Astrocyte of the cerebellum (primary cell): ENCODE results near the gene AATK.

Source experiments
- DNase-seq: peaks from one replicate; pipeline ENCODE4 v3.0.0-alpha.2; 2011; ENCODE audit warnings: low read depth
- H3K4me3 ChIP-seq: 2 replicates; pipeline ENCODE4 v1.5.1; 2011; ENCODE audit warnings: mild to moderate bottlenecking, low read depth, low read length, moderate library complexity
- CTCF ChIP-seq: IDR thresholded peaks from 2 replicates; pipeline ENCODE4 v1.5.1; 2012; ENCODE audit warnings: low read length, low read depth, moderate library complexity, mild to moderate bottlenecking; ENCODE audit errors: missing control alignments
- in situ Hi-C: cut with HindIII; loops from 2 replicates; pipeline ENCODE4 v1.10.0; 2017; ENCODE audit warnings: low sequenced_read_pairs

The AATK gene

GRCh38 chr17:81208651-81209050 is 42.6 kb upstream of the AATK start:
- in situ Hi-C loops: no loop called here
- TF ChIP-seq CTCF: no peak
- no peak for DNase-seq
- H3K4me3 ChIP-seq: no peak overlapping the region

DNA sequence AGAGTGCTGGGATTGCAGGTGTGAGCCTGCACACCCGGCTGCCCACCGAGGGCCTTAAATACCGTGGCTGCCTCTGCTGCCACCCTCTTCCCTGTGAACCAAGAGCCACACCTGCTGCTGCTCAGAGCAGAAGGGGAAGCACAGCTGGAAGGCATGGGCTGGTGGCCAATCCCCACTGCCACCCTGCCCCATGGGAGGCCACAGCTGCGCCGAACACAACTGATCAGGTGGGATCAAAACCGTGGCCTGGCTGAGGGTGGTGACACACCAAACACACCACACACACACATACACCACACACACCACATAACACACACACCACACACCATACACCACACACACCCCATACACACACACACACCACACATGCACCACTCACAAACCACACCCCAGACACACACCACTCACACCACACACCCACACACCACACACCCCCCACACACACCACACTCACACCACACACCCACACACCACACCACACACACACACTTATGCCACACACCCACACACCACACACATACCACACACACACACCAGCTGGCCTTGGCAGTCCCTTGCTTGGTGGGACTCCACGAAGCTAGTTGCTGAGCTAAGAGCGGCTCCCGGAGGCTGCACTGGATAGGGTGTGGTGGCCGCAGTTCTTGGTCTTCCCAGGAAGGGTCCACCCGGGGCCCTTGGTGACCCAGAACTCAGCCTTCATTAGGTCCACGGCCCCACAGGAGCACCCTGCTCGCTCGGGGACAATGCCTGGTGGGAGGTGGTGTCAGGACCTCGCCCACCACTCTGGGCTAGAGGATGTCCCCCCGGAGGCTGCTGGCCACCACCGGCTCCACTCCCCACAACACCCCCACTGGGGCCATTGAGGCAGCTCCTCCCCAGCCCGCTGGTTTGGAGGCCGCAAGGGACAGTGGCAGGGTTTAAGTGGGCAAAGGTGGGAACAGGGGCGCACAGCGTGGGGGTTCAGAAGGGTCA is 41.9 kb upstream of the AATK start:
- no peak for TF ChIP-seq CTCF
- no peak overlapping the region for H3K4me3 ChIP-seq
- in situ Hi-C loops: no loop called here
- DNase-seq: no peak

GRCh38 chr17:81206657-81207056 is 40.6 kb upstream of the AATK start:
- in situ Hi-C loops: no loop called here
- TF ChIP-seq CTCF: no peak
- no peak for DNase-seq
- no peak overlapping the region for H3K4me3 ChIP-seq

GRCh38 chr17:81206166-81206565 is 40.1 kb upstream of the AATK start:
- no peak overlapping the region for H3K4me3 ChIP-seq
- no peak for TF ChIP-seq CTCF
- no peak for DNase-seq
- in situ Hi-C loops: no loop called here

DNA sequence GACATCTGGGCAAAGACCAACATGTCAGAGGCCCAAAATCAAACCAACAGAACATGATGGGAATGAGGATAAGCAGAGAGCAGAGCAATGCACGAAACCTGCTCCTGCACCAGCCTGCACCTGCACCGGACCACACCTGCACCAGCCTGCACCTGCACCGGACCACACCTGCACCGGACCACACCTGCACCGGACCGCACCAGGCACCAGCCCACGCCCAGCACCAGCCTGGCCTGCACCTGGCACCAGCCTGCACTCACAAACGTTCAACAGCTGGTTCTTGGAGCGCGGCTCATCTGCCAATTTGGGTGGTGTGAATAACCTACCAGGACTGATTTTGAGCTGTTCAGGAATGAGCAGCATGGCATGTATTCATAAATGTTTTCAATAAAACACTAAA is 38.6 kb upstream of the AATK start:
- H3K4me3 ChIP-seq: no peak overlapping the region
- in situ Hi-C loops: no loop called here
- TF ChIP-seq CTCF: no peak
- no peak for DNase-seq

DNA sequence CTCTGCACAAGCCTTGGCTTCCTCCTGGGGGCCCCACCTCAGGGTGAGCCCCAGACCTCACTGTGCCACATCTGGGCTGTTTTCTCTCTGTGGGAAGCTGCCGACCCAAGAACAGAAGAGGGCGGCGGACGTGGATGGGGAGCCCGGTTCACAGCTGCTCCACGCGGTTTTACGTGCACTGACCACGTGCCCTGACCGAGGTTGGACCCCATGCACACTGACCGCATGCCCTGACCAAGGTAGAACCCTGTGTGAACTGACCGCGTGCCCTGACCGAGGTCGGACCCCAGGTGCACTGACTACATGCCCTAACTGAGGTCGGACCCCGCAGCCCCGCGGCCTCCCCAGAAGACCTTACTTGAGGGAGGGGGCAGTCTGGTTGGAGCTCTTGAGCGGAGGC is 37.1 kb upstream of the AATK start:
- no peak for TF ChIP-seq CTCF
- in situ Hi-C loops: no loop called here
- DNase-seq: no peak
- H3K4me3 ChIP-seq: no peak overlapping the region
